ENCODE results near the gene TFDP2. TPM values are rescaled to one million over a fixed set of nuclear protein-coding genes. Genes with fewer than 3 reads are reported as not detected.

The TFDP2 gene
- total RNA-seq, 2 donors from 2014 or later, result 62.7 to 76.4 TPM

GRCh38 chr3:142168514-142168913 lies 19.2 kb upstream of the TFDP2 start:
- no peak overlapping the region for H3K27ac Mint-ChIP-seq
- Histone ChIP-seq H3K4me1 (ENCODE audit: control insufficient read depth, insufficient read depth, low read length) (no peaks in the 10 kb centered on the region), H3K4me3 (ENCODE audit: low read length) (no peak overlapping the region), H3K27me3 (ENCODE audit: control insufficient read depth, insufficient read depth, low read length, poor library complexity, severe bottlenecking) (no peaks in the 10 kb centered on the region), H3K27ac (ENCODE audit: low read depth, low read length) (no peak overlapping the region), H3K9me3 (ENCODE audit: control insufficient read depth, low read length) (no peaks in the 10 kb centered on the region), H3K36me3 (ENCODE audit: control insufficient read depth, insufficient read depth, low read length) (peaks cover 44% of the 10 kb centered on the region), H3K9ac (ENCODE audit: extremely low read depth, low read length, poor library complexity, severe bottlenecking) (no peak overlapping the region)
- H3K4me1 Mint-ChIP-seq, result no peaks in the 10 kb centered on the region
- no peaks in the 10 kb centered on the region for H3K27me3 Mint-ChIP-seq (ENCODE audit: insufficient read depth)
- DNase-seq, result peak; percentile 44
- TF ChIP-seq CTCF (conservative IDR thresholded peaks at IDR 0.05), result no peak
- no peak overlapping the region for H3K4me3 Mint-ChIP-seq
- 50 to 62% methylated on average over 2 to 3 of the region's 3 CpGs for WGBS, 2 experiments (ENCODE audit: insufficient coverage in 1 of 2, insufficient read length in 1 of 2)
- H3K9me3 Mint-ChIP-seq, result no peaks in the 10 kb centered on the region
- peaks cover 21% of the 10 kb centered on the region for H3K36me3 Mint-ChIP-seq (ENCODE audit: low read depth)

- no peak overlapping the region for H3K9ac ChIP-seq (ENCODE audit: extremely low read depth, low read length, poor library complexity, severe bottlenecking)
- Mint-ChIP-seq H3K9me3 (no peaks in the 10 kb centered on the region), H3K27ac (no peak overlapping the region), H3K4me3 (no peak overlapping the region), H3K4me1 (no peaks in the 10 kb centered on the region), H3K36me3 (ENCODE audit: low read depth) (peaks cover 28% of the 10 kb centered on the region), H3K27me3 (ENCODE audit: insufficient read depth) (no peaks in the 10 kb centered on the region)
- no peak overlapping the region for H3K27ac ChIP-seq (ENCODE audit: low read depth, low read length)
- no peaks in the 10 kb centered on the region for H3K27me3 ChIP-seq (ENCODE audit: control insufficient read depth, insufficient read depth, low read length, poor library complexity, severe bottlenecking)
- 90 to 100% methylated on average over 3 of the region's 3 CpGs for WGBS, 2 experiments (ENCODE audit: insufficient coverage in 1 of 2, insufficient read length in 1 of 2)
- H3K9me3 ChIP-seq (ENCODE audit: control insufficient read depth, low read length), result no peaks in the 10 kb centered on the region
- TF ChIP-seq CTCF (conservative IDR thresholded peaks at IDR 0.05), result no peak
- H3K36me3 ChIP-seq (ENCODE audit: control insufficient read depth, insufficient read depth, low read length), result peaks cover 32% of the 10 kb centered on the region
- DNase-seq, result no peak
- H3K4me3 ChIP-seq (ENCODE audit: low read length), result no peak overlapping the region
- no peaks in the 10 kb centered on the region for H3K4me1 ChIP-seq (ENCODE audit: control insufficient read depth, insufficient read depth, low read length)
Observed at GRCh38 chr3:142165194-142165593, 15.8 kb upstream of the TFDP2 start.

- H3K27me3 ChIP-seq (ENCODE audit: control insufficient read depth, insufficient read depth, low read length, poor library complexity, severe bottlenecking), result no peaks in the 10 kb centered on the region
- TF ChIP-seq CTCF (conservative IDR thresholded peaks at IDR 0.05), result no peak
- no peaks in the 10 kb centered on the region for H3K9me3 Mint-ChIP-seq
- H3K4me1 Mint-ChIP-seq, result no peaks in the 10 kb centered on the region
- peaks cover 12% of the 10 kb centered on the region for H3K36me3 Mint-ChIP-seq (ENCODE audit: low read depth)
- 100% methylated on average over 1 to 3 of the region's 4 CpGs for WGBS, 2 experiments (ENCODE audit: insufficient coverage in 1 of 2, insufficient read length in 1 of 2)
- no peak overlapping the region for H3K4me3 Mint-ChIP-seq
- H3K27me3 Mint-ChIP-seq (ENCODE audit: insufficient read depth), result no peaks in the 10 kb centered on the region
- H3K36me3 ChIP-seq (ENCODE audit: control insufficient read depth, insufficient read depth, low read length), result peaks cover 2% of the 10 kb centered on the region
- no peaks in the 10 kb centered on the region for H3K4me1 ChIP-seq (ENCODE audit: control insufficient read depth, insufficient read depth, low read length)
- DNase-seq, result no peak
- no peaks in the 10 kb centered on the region for H3K9me3 ChIP-seq (ENCODE audit: control insufficient read depth, low read length)
- H3K4me3 ChIP-seq (ENCODE audit: low read length), result no peak overlapping the region
- no peak overlapping the region for H3K27ac Mint-ChIP-seq
- H3K27ac ChIP-seq (ENCODE audit: low read depth, low read length), result no peak overlapping the region
- H3K9ac ChIP-seq (ENCODE audit: extremely low read depth, low read length, poor library complexity, severe bottlenecking), result no peak overlapping the region
Observed at GRCh38 chr3:142159083-142159740, 9.9 kb upstream of the TFDP2 start.

All from endodermal cell (in vitro differentiated cells).